GM18951 (cell line): ENCODE data around the gene OSR1.

Experiments used
- POLR2A ChIP-seq: IDR thresholded peaks from 4 replicates; pipeline ENCODE4 v1.6.1; 2011; ENCODE audit warnings: mild to moderate bottlenecking; ENCODE audit not compliant: insufficient read length, insufficient read depth; ENCODE audit errors: extremely low read depth
- in situ Hi-C: fragments of 300-500 bp; cut with MboI; formaldehyde crosslinking; loops from one replicate; pipeline ENCODE4 v1.12.0; 2022; ENCODE audit warnings: low sequenced_read_pairs, mixed read lengths, inconsistent platforms; ENCODE audit not compliant: unreplicated experiment

Gene OSR1

GRCh38 chr2:19301706-19302105 is 56.7 kb downstream of the OSR1 start:
- in situ Hi-C loops: no loop called here
- TF ChIP-seq POLR2A: no peak
